Ectodermal cell (in vitro differentiated cells): ENCODE results near the gene NXT1.

Experiments
- H3K27ac ChIP-seq: 2 replicates; pipeline ENCODE4 v1.7.0; 2013; ENCODE audit warnings: mild to moderate bottlenecking, low read depth, low read length; ENCODE audit not compliant: insufficient read depth, poor library complexity, severe bottlenecking
- H3K27me3 ChIP-seq: 2 replicates; pipeline ENCODE4 v1.7.0; 2013; ENCODE audit warnings: mild to moderate bottlenecking, low read length; ENCODE audit not compliant: insufficient read depth, control insufficient read depth, poor library complexity, severe bottlenecking
- H3K36me3 ChIP-seq: one replicate; pipeline ENCODE4 v1.7.0; 2013; ENCODE audit warnings: low read length; ENCODE audit not compliant: control insufficient read depth, insufficient read depth
- H3K4me1 ChIP-seq: one replicate; pipeline ENCODE4 v1.7.0; 2013; ENCODE audit warnings: low read length; ENCODE audit not compliant: control insufficient read depth, insufficient read depth
- H3K4me3 ChIP-seq: 2 replicates; pipeline ENCODE4 v1.7.0; 2013; ENCODE audit warnings: low read depth, low read length, control low read depth; ENCODE audit not compliant: insufficient read depth
- H3K9me3 ChIP-seq: 2 replicates; pipeline ENCODE4 v1.7.0; 2013; ENCODE audit warnings: mild to moderate bottlenecking, low read length, moderate library complexity; ENCODE audit not compliant: control insufficient read depth
- WGBS, 2 experiments: methylation state at CpG; one replicate each; pipeline ENCODE4 v1.1.7; 2013; ENCODE audit warnings: missing lambda C conversion rate in 2 of 2; 5-methylcytosine and 5-hydroxymethylcytosine counted together

Gene NXT1

DNA sequence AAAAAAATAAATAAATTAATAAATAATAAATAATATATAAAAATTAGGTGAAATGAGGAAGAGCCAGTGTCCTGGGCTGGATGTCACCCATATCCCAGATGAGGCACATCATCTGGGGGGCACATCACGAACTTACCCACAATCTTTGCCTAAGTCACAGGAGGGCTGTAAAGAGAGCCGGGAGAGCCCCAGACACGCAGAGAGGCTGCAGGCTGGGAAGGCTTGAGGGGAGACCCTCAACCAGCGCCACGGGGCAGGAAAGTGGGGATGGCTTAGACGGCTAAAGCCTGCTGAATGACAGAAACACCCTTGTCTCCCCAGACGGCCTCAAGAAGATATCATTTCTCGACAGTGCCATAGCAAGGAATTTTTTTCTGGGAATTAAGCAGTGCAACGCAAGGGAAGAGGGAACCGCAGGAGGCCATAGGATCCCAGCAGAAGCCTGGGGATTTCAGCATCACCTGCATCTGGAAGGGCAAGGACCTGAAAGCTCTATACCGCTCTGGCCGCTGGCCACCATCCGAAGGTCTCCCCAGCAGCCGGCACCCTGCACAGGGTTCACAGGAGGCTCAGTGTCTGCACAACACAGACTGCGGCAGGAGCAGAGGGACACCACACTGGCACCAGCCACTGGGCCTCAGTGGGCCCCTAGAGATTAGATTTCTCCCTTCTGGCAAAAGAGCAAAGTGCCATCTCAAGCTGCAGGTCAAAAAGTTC lies 22.8 kb upstream of the NXT1 start:
- Histone ChIP-seq H3K27ac (no peak overlapping the region), H3K27me3 (no peaks in the 10 kb centered on the region), H3K9me3 (no peaks in the 10 kb centered on the region), H3K4me3 (no peak overlapping the region), H3K36me3 (no peaks in the 10 kb centered on the region), H3K4me1 (peaks cover 7% of the 10 kb centered on the region)
- 95 to 96% methylated on average over 15 of the region's 15 CpGs for WGBS, 2 experiments

DNA sequence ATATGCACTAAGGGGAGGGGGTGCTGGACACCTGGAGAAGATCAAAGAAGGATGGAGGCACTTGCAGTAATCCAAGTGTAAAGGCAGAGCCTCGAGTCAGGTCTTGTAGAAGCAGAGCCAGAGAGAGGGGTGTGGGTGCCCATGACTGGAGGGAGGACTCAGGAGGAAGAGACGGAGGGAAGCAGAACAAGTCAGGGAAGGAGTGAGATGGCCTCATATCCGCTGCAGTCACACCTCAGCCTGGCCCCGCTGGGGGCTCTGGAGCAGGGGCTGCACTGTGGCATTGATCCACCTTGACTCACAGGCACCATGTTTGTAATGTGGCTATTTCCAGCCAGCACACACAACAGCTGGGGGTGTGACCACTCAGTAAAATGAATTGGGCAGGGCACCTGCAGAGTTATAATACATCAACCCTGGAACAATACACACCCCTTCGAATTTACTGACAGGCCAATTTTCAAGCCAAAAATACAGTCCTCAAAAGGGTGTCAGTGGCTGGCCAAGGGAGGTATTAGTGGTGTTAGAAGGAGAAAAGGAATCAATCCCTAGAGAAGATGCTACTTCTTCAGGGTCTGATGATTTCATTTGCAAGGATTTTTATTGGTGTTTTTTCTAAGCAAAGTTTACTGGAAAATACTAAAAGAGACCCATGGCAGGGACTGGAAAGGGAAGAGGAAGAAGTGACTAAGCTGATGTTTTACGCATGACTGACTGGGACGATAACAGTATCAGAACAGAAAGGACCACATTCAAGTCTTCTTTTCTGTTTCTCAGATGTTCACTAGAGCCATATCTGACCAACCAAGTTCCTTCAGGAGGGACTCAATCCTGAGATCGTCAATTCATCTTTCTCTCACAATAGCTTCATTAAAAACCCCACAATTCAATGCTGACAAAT lies 18.9 kb upstream of the NXT1 start:
- H3K4me1 ChIP-seq = no peaks in the 10 kb centered on the region
- WGBS, 2 experiments = 87 to 91% methylated on average over 7 to 8 of the region's 8 CpGs
- H3K4me3 ChIP-seq = no peak overlapping the region
- no peaks in the 10 kb centered on the region for H3K36me3 ChIP-seq
- H3K9me3 ChIP-seq = no peaks in the 10 kb centered on the region
- no peak overlapping the region for H3K27ac ChIP-seq
- no peaks in the 10 kb centered on the region for H3K27me3 ChIP-seq

DNA sequence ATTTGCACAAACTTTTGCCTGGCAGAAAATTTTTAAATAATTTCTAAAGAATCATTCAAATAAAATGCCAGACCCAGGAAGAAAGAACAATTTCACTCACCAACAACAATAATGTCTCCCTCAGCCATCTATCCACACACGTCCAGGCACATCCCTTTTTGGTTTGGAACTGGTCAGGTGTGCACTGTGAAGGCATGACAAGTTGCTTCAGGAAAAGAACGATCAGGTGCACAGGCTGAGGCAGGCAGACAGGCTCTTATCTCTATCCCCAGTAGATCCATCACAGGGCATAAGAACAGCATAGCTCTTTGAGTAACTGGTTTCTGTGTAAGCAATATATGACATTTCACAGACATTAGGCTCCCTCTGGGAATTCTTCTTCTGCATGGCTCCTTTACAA lies 18.1 kb upstream of the NXT1 start:
- WGBS, 2 experiments = 87 to 93% methylated on average over 2 of the region's 2 CpGs
- no peaks in the 10 kb centered on the region for H3K9me3 ChIP-seq
- H3K4me1 ChIP-seq = peaks cover 3% of the 10 kb centered on the region
- no peak overlapping the region for H3K4me3 ChIP-seq
- no peak overlapping the region for H3K27ac ChIP-seq
- H3K27me3 ChIP-seq = no peaks in the 10 kb centered on the region
- no peaks in the 10 kb centered on the region for H3K36me3 ChIP-seq

DNA sequence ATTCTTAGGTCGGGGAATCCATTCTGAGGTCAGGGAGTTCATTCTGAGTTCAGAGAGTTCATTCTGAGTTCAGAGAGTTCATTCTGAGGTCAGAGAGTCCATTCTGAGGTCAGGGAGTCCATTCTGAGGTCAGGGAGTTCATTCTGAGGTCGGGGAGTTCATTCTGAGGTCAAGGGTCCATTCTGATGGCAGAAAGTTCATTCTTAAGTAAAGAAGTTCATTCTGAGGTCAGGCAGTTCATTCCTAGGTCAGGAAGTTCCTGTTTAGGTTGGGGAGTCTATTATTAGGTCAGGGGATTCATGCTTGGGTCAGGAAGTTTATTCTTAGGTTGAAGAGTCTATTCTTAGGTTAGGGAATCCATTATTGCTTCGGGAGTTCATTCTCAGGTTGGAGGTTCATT lies 16.5 kb upstream of the NXT1 start:
- H3K9me3 ChIP-seq = no peaks in the 10 kb centered on the region
- WGBS, 2 experiments = 83% methylated on average over 3 of the region's 3 CpGs
- H3K36me3 ChIP-seq = no peaks in the 10 kb centered on the region
- peaks cover 6% of the 10 kb centered on the region for H3K4me1 ChIP-seq
- H3K4me3 ChIP-seq = no peak overlapping the region
- no peak overlapping the region for H3K27ac ChIP-seq
- no peaks in the 10 kb centered on the region for H3K27me3 ChIP-seq

DNA sequence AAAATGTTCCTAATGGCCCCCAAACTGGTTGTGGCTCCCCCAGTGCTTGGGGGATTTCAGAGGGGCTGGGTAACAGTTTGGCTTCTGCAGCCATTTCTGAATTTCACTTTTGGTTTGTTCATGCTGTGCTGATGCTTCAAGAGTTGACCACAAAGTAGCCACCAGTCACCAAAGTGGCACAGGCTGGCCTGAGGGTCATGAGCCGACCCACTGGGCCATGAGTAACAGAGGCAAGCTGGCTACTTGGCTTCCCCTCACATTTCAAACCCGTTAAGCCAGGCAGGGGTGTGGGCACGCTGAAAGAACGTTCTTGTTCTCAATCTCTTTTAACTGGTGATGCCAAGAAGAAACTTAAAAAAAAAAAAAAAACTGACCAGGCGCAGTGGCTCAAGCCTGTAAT lies 15.1 kb upstream of the NXT1 start:
- H3K4me3 ChIP-seq = no peak overlapping the region
- peaks cover 6% of the 10 kb centered on the region for H3K4me1 ChIP-seq
- no peaks in the 10 kb centered on the region for H3K27me3 ChIP-seq
- no peaks in the 10 kb centered on the region for H3K9me3 ChIP-seq
- WGBS, 2 experiments = 84 to 91% methylated on average over 5 of the region's 5 CpGs
- H3K27ac ChIP-seq = no peak overlapping the region
- no peaks in the 10 kb centered on the region for H3K36me3 ChIP-seq

DNA sequence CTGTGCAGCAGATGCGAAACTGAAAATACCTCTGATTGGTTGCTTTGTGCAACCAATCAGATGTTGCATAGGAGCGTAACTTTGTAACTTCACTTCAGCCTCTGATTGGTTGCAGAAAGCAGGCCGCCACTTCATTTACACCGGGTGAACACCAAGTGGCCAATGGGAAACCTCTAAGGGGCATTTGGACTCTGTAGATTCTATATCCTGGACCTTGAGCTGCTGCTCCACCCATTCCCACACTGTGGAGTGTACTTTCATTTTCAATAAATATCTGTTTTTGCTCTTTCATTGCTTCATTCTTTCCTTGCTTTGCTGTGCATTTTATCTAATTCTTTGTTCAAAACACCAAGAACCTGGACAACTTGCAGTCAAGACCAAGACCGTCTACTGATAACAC lies 14.1 kb upstream of the NXT1 start:
- WGBS, 2 experiments = 95 to 96% methylated on average over 5 of the region's 5 CpGs
- Histone ChIP-seq H3K27ac (no peak overlapping the region), H3K9me3 (no peaks in the 10 kb centered on the region), H3K4me3 (no peak overlapping the region), H3K4me1 (peaks cover 6% of the 10 kb centered on the region), H3K27me3 (no peaks in the 10 kb centered on the region), H3K36me3 (no peaks in the 10 kb centered on the region)

DNA sequence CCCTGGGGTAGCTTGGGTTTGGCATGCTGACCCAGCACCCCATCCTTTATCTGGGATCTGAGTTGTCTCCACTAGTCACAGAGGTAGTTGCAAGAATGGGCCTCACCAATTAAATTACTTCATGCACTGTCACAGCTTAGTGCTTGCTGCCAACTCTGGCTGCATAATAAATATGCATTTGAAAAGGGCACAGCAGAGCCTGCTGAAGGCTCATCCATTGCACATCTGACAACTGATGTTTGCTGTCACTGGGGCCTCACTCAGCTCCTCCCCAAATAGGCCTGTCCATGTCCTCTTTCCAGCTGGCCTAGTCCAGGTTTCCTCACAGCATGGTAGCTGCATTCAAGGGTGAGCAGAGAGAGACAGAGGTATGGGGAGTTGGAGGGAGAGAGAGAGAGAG lies 13.3 kb upstream of the NXT1 start:
- Histone ChIP-seq H3K27me3 (no peaks in the 10 kb centered on the region), H3K36me3 (no peaks in the 10 kb centered on the region), H3K27ac (no peak overlapping the region), H3K4me3 (no peak overlapping the region), H3K4me1 (peaks cover 6% of the 10 kb centered on the region), H3K9me3 (no peaks in the 10 kb centered on the region)

DNA sequence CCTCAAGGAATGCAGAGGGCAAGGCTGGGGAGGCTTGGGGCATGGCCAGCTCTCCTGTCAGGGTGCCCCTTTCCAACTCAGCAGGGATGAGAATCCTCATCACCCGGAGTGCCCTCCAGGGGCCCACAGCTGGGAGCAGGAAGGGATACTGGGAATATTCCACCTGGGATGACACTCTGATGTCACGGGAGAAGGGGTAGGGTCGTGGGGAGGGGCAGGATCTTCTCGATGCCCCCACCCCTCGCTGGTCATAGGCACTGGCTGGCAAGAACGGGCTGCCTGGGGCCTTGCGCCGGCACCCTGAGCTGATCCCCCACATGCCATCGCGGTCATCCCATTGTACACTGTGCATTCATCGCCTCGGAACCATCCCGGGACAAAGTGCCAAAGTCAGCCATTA lies 10.6 kb upstream of the NXT1 start:
- Histone ChIP-seq H3K9me3 (no peaks in the 10 kb centered on the region), H3K4me3 (no peak overlapping the region), H3K27me3 (no peaks in the 10 kb centered on the region), H3K27ac (no peak overlapping the region), H3K36me3 (no peaks in the 10 kb centered on the region), H3K4me1 (peaks cover 6% of the 10 kb centered on the region)
- 86 to 89% methylated on average over 13 of the region's 13 CpGs for WGBS, 2 experiments

DNA sequence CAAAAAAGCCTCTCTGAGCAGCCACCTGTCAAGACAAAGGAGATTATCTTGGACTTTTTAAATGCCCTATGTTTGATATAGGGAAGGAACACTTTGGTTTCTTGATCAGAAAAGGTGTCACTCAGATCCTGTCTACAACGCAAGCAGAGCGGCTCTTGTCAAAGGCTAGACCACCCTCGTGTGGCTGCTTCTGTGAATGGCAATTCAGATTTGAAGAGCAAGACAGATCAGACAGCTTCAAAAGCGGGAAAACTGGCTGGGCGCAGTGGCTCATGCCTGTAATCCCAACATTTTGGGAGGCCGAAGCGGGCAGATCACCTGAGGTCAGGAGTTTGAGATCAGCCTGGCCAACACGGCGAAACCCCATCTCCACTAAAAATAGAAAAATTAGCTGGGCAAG lies 10.1 kb upstream of the NXT1 start:
- no peak overlapping the region for H3K4me3 ChIP-seq
- no peaks in the 10 kb centered on the region for H3K36me3 ChIP-seq
- no peaks in the 10 kb centered on the region for H3K27me3 ChIP-seq
- H3K9me3 ChIP-seq = no peaks in the 10 kb centered on the region
- no peak overlapping the region for H3K27ac ChIP-seq
- 56 to 57% methylated on average over 9 of the region's 9 CpGs for WGBS, 2 experiments
- peaks cover 6% of the 10 kb centered on the region for H3K4me1 ChIP-seq

DNA sequence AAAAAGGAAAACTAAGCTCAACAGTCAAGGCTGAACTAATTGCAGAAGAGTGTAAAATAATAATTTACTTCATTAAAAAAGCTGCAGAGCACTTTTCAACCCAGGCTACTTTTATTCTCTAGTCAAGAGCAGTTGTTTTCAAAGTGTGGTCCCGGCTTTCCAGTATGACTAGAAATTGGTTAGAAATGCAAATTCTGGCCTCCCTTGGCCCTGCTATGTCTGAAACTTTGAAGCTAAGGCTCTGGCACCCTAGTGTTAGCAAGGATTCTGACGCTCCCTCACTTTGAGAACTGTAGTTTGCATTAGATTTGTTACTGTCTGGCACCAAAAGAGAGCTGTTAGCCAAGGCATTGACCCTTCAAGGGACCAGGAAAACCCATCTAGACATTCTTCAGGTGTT lies 9.5 kb upstream of the NXT1 start:
- peaks cover 6% of the 10 kb centered on the region for H3K4me1 ChIP-seq
- H3K27me3 ChIP-seq = no peaks in the 10 kb centered on the region
- no peak overlapping the region for H3K4me3 ChIP-seq
- H3K27ac ChIP-seq = no peak overlapping the region
- no peaks in the 10 kb centered on the region for H3K9me3 ChIP-seq
- 70 to 80% methylated on average over 2 of the region's 2 CpGs for WGBS, 2 experiments
- no peaks in the 10 kb centered on the region for H3K36me3 ChIP-seq
